ENCODE results near the gene FSTL3. TPM values are rescaled to one million over a fixed set of nuclear protein-coding genes. Genes with fewer than 3 reads are reported as not detected.

The FSTL3 gene
- total RNA-seq, 1 experiment from 2014 or later: 32.5 TPM

DNA sequence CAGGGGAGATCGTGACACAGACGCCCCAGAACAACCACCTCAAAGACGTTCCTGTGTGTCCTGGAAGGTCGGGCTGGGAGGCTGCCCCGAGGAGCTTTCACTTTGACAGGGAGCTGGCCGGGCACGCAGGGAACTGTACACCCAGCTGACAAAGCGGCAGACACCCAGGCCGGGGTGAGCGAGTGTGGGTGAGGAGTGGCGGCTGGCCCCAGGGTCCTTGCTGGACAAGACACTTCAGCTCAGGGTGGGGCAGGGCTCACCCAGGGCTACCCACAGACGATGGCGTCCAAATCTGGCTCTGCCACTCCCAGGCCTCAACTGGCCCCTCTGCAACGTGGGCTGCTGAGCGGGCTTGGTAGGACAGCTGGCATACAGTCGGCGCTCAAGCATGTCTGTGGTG, 34.5 kb upstream of the FSTL3 start:
- ATAC-seq (no peak), DNase-seq (ENCODE audit: low read depth, low spot score) (no peak)
- H3K9me3 ChIP-seq (ENCODE audit: control insufficient read depth, insufficient read depth, low read depth, low read length): no peaks in the 10 kb centered on the region
- ChIA-PET POLR2A (interaction anchor here (0.5 kb wide), 1 partner anchor 35 kb away, joined by 3 read pairs; no protein-coding TSS in a partner anchor), CTCF (no interaction called here)
- TF ChIP-seq TCF7L2 (IDR thresholded peaks at IDR 0.05; ENCODE audit: low read depth, low read length) (no peak), SIN3A (IDR thresholded peaks at IDR 0.05; ENCODE audit: borderline replicate concordance, insufficient read depth, low read depth, low read length) (no peak), POLR2AphosphoS5 (IDR thresholded peaks at IDR 0.05; ENCODE audit: low read depth, low read length) (no peak)
- TF ChIP-seq, protein P1, sequence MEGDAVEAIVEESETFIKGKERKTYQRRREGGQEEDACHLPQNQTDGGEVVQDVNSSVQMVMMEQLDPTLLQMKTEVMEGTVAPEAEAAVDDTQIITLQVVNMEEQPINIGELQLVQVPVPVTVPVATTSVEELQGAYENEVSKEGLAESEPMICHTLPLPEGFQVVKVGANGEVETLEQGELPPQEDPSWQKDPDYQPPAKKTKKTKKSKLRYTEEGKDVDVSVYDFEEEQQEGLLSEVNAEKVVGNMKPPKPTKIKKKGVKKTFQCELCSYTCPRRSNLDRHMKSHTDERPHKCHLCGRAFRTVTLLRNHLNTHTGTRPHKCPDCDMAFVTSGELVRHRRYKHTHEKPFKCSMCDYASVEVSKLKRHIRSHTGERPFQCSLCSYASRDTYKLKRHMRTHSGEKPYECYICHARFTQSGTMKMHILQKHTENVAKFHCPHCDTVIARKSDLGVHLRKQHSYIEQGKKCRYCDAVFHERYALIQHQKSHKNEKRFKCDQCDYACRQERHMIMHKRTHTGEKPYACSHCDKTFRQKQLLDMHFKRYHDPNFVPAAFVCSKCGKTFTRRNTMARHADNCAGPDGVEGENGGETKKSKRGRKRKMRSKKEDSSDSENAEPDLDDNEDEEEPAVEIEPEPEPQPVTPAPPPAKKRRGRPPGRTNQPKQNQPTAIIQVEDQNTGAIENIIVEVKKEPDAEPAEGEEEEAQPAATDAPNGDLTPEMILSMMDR (IDR thresholded peaks at IDR 0.05): no peak
- TF ChIP-seq, protein P2, sequence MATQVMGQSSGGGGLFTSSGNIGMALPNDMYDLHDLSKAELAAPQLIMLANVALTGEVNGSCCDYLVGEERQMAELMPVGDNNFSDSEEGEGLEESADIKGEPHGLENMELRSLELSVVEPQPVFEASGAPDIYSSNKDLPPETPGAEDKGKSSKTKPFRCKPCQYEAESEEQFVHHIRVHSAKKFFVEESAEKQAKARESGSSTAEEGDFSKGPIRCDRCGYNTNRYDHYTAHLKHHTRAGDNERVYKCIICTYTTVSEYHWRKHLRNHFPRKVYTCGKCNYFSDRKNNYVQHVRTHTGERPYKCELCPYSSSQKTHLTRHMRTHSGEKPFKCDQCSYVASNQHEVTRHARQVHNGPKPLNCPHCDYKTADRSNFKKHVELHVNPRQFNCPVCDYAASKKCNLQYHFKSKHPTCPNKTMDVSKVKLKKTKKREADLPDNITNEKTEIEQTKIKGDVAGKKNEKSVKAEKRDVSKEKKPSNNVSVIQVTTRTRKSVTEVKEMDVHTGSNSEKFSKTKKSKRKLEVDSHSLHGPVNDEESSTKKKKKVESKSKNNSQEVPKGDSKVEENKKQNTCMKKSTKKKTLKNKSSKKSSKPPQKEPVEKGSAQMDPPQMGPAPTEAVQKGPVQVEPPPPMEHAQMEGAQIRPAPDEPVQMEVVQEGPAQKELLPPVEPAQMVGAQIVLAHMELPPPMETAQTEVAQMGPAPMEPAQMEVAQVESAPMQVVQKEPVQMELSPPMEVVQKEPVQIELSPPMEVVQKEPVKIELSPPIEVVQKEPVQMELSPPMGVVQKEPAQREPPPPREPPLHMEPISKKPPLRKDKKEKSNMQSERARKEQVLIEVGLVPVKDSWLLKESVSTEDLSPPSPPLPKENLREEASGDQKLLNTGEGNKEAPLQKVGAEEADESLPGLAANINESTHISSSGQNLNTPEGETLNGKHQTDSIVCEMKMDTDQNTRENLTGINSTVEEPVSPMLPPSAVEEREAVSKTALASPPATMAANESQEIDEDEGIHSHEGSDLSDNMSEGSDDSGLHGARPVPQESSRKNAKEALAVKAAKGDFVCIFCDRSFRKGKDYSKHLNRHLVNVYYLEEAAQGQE (IDR thresholded peaks at IDR 0.05; ENCODE audit: insufficient read depth in 1 of 2, low read depth in 2 of 2, low read length in 1 of 2): no peak
- in situ Hi-C loops (cut with HindIII; ENCODE audit: low pct_unique_long_range_greater_than_20kb, low sequenced_read_pairs) (no loop called here), intact Hi-C loops (cut with micrococcal nuclease; ENCODE audit: unreplicated experiment) (no loop called here)
- H3K27me3 ChIP-seq (ENCODE audit: control insufficient read depth, insufficient read depth, low read length): no peaks in the 10 kb centered on the region
- no peaks in the 10 kb centered on the region for H3K4me1 ChIP-seq (ENCODE audit: control insufficient read depth, insufficient read depth, low read length)
- no peaks in the 10 kb centered on the region for H3K36me3 ChIP-seq (ENCODE audit: control insufficient read depth, insufficient read depth, low read length)
- no peak overlapping the region for H3K4me3 ChIP-seq (ENCODE audit: low read depth in 2 of 2, low read length in 2 of 2)
- no peak overlapping the region for H3K27ac ChIP-seq (ENCODE audit: low read length)
- BruUV-seq (replicated peaks): no TSS peak

DNA sequence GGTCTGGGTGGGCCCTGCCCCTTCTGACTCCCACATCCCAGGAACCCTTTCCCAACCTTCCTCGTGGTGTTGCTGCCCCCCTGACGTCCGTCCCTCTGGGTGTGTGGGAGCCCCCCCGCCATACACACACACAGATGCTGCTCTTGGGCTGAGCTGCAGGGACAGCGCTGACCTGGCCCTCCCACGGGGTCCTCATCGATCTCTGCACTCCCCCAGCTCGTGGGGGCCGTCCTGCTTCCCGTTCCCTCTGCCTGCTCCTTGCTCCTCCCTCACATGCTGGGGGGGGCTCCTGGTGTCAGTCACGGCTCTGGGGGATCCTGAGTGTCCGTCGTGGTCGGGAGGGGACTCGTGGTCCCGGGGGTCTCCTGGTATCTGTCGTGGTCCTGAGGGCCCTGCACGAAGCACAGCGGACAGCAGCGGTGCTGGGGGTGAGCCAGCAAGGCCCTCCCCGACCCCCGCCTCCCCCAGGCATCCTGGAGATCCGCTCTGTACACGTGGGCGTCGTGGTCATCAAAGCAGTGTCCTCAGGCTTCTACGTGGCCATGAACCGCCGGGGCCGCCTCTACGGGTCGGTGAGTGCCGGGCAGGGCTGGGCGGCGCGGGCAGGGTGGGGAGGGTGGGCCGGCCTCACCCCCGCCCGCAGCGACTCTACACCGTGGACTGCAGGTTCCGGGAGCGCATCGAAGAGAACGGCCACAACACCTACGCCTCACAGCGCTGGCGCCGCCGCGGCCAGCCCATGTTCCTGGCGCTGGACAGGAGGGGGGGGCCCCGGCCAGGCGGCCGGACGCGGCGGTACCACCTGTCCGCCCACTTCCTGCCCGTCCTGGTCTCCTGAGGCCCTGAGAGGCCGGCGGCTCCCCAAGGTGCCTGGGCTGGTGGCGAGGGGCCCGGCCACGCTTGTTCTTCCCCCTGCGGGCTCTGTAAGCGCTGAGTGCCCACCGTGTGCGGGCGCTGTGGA, 33.1 kb upstream of the FSTL3 start:
- CTCF ChIA-PET: no interaction called here
- intact Hi-C loops (cut with micrococcal nuclease; ENCODE audit: unreplicated experiment) (no loop called here), in situ Hi-C loops (cut with HindIII; ENCODE audit: low pct_unique_long_range_greater_than_20kb, low sequenced_read_pairs) (no loop called here)
- Histone ChIP-seq H3K4me3 (ENCODE audit: low read depth in 2 of 2, low read length in 2 of 2) (no peak overlapping the region), H3K36me3 (ENCODE audit: control insufficient read depth, insufficient read depth, low read length) (no peaks in the 10 kb centered on the region), H3K27me3 (ENCODE audit: control insufficient read depth, insufficient read depth, low read length) (no peaks in the 10 kb centered on the region), H3K4me1 (ENCODE audit: control insufficient read depth, insufficient read depth, low read length) (no peaks in the 10 kb centered on the region), H3K27ac (ENCODE audit: low read length) (no peak overlapping the region), H3K9me3 (ENCODE audit: control insufficient read depth, insufficient read depth, low read depth, low read length) (no peaks in the 10 kb centered on the region)
- no TSS peak for BruUV-seq (replicated peaks)
- POLR2A ChIA-PET: interaction anchor here (0.6 kb wide), 1 partner anchor 86 kb away, joined by 3 read pairs; no protein-coding TSS in a partner anchor
- DNase-seq (ENCODE audit: low read depth, low spot score): no peak
- TF ChIP-seq POLR2AphosphoS5 (IDR thresholded peaks at IDR 0.05; ENCODE audit: low read depth, low read length): no peak
- TF ChIP-seq, protein P1 (IDR thresholded peaks at IDR 0.05): no peak
- TF ChIP-seq SIN3A (IDR thresholded peaks at IDR 0.05; ENCODE audit: borderline replicate concordance, insufficient read depth, low read depth, low read length): no peak
- TF ChIP-seq TCF7L2 (IDR thresholded peaks at IDR 0.05; ENCODE audit: low read depth, low read length): no peak
- TF ChIP-seq, protein P2 (IDR thresholded peaks at IDR 0.05; ENCODE audit: insufficient read depth in 1 of 2, low read depth in 2 of 2, low read length in 1 of 2): no peak
- ATAC-seq: no peak

Measured in Panc1 (cell line).